GM12801 (cell line): ENCODE data around the gene RNF103.

ENCODE experiments used
- CTCF ChIP-seq: IDR thresholded peaks from one replicate; pipeline ENCODE4 v1.5.1; 2011; ENCODE audit warnings: control low read depth; ENCODE audit not compliant: insufficient read length; ENCODE audit errors: extremely low read depth

Gene RNF103

GRCh38 chr2:86623494-86624266 is at the start of gene RNF103:
Gene RNF103, minus strand, starts transcription at chr2:86623865. Its CDS starts 979 bp downstream, at chr2:86622886.
- TF ChIP-seq CTCF: no peak

GRCh38 chr2:86673011-86673410 is 49.3 kb upstream of the RNF103 start:
- TF ChIP-seq CTCF: no peak

GRCh38 chr2:86672027-86672545 is 48.4 kb upstream of the RNF103 start:
- TF ChIP-seq CTCF: no peak

- no peak for TF ChIP-seq CTCF
Observed at GRCh38 chr2:86671337-86671981, 47.8 kb upstream of the RNF103 start.

GRCh38 chr2:86661333-86661732 is 37.7 kb upstream of the RNF103 start:
- no peak for TF ChIP-seq CTCF

- TF ChIP-seq CTCF: no peak
Observed at GRCh38 chr2:86650188-86650587, 26.5 kb upstream of the RNF103 start.

GRCh38 chr2:86649119-86649947 is 25.7 kb upstream of the RNF103 start:
- no peak for TF ChIP-seq CTCF
